ENCODE results near the gene THADA.
"Not testable (repeated sequence)": the region's sequence is repeated elsewhere in the genome, so short reads cannot be mapped to it uniquely, and the experiment has no call there.

THADA gene

DNA sequence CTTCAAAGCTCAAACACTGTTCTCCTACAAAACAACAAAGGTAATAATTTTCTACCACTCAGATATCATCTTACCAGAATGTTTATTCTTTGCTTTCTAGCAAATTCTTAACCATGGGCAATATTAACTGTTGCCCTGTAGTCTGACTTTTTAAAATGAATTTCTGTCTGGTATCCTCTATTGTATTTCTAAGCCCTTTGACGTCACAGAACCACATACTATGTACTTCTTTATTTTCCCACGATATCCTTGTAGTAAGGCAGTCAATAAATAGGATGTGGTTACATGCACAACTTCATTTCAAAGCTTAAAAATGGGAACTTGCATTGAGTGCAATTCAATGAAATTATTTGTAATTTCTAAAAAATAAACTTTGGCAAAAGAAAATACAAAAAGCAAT is 58.7 kb downstream of the THADA start:
- Histone ChIP-seq H3K9me3 (no peaks in the 10 kb centered on the region), H3K4me3 (ENCODE audit: low read depth in 1 of 2, low read length in 1 of 2) (no peak overlapping the region), H3K4me1 (ENCODE audit: control insufficient read depth in 1 of 2, insufficient read depth in 1 of 2, low read depth in 1 of 2, low read length in 1 of 2) (peaks cover 51 to 55% of the 10 kb centered on the region in 2 experiments), H3K27me3 (no peaks in the 10 kb centered on the region), H3K27ac (peak overlapping the region; percentile 77), H3K36me3 (no peaks in the 10 kb centered on the region)
- TF ChIP-seq, protein P1, sequence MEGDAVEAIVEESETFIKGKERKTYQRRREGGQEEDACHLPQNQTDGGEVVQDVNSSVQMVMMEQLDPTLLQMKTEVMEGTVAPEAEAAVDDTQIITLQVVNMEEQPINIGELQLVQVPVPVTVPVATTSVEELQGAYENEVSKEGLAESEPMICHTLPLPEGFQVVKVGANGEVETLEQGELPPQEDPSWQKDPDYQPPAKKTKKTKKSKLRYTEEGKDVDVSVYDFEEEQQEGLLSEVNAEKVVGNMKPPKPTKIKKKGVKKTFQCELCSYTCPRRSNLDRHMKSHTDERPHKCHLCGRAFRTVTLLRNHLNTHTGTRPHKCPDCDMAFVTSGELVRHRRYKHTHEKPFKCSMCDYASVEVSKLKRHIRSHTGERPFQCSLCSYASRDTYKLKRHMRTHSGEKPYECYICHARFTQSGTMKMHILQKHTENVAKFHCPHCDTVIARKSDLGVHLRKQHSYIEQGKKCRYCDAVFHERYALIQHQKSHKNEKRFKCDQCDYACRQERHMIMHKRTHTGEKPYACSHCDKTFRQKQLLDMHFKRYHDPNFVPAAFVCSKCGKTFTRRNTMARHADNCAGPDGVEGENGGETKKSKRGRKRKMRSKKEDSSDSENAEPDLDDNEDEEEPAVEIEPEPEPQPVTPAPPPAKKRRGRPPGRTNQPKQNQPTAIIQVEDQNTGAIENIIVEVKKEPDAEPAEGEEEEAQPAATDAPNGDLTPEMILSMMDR (IDR thresholded peaks at IDR 0.05), result no peak

DNA sequence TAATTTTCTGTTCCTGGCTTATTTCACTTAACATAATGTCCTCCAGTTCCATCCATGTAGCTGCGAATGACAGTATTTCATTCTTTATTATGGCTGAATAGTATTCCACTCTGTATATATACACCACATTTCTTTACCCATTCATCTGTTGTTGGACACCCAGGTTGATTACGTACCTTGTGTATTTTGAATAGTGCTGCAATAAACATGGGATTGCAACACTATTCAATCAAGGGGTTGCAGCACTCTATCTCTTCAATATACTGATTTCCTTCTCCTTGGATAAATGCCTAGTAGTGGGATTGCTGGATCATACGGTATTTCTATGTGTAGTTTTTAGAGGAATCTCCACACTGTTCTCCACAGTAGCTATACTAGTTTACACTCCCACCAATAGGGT is 61.3 kb downstream of the THADA start:
- TF ChIP-seq, protein P1 (IDR thresholded peaks at IDR 0.05), result no peak
- peaks cover 29 to 32% of the 10 kb centered on the region in 2 experiments for H3K4me1 ChIP-seq (ENCODE audit: control insufficient read depth in 1 of 2, insufficient read depth in 1 of 2, low read depth in 1 of 2, low read length in 1 of 2)
- H3K27ac ChIP-seq, result no peak overlapping the region
- no peaks in the 10 kb centered on the region for H3K27me3 ChIP-seq
- H3K4me3 ChIP-seq (ENCODE audit: low read depth in 1 of 2, low read length in 1 of 2), result no peak overlapping the region
- no peaks in the 10 kb centered on the region for H3K9me3 ChIP-seq
- no peaks in the 10 kb centered on the region for H3K36me3 ChIP-seq

DNA sequence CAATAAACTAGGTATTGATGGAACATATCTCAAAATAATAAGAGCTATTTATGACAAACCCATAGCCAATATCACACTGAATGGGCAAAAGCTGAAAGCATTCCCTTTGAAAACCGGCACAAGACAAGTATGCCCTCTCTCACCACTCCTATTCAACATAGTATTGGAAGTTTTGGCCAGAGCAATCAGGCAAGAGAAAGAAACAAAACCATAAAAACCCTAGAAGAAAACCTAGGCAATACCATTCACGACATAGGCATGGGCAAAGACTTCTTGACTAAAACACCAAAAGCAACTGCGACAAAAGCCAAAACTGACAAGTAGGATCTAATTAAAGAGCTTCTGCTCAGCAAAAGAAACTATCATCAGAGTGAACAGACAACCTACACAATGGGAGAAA is 63.3 kb downstream of the THADA start:
- H3K27ac ChIP-seq; H3K36me3 ChIP-seq; H3K4me3 ChIP-seq (ENCODE audit: low read depth in 1 of 2, low read length in 1 of 2); H3K27me3 ChIP-seq; H3K9me3 ChIP-seq: not testable (repeated sequence)
- H3K4me1 ChIP-seq (ENCODE audit: control insufficient read depth in 1 of 2, insufficient read depth in 1 of 2, low read depth in 1 of 2, low read length in 1 of 2), result peaks cover 9 to 12% of the 10 kb centered on the region in 2 experiments

DNA sequence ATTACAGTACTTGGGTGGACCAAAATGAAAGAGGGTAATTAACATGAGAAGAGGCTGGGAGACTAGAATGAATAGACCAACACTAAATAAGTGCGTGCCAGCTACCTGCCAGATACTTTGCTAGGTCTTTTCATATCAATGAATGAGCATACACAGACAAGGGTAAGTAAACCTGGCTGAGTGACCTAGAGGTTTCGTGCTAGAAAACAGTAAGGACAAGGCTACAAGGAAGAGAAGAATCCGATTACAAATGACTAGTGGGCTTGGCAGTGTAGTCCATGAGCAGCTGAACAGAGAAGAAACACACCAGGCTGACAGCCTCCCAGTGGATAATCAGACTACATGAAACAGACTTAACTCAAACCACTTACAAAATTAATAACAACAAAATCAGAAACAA is 64.6 kb downstream of the THADA start:
- no peaks in the 10 kb centered on the region for H3K36me3 ChIP-seq
- no peaks in the 10 kb centered on the region for H3K9me3 ChIP-seq
- no peak overlapping the region for H3K27ac ChIP-seq
- no peak overlapping the region for H3K4me3 ChIP-seq (ENCODE audit: low read depth in 1 of 2, low read length in 1 of 2)
- H3K27me3 ChIP-seq, result no peaks in the 10 kb centered on the region
- H3K4me1 ChIP-seq (ENCODE audit: control insufficient read depth in 1 of 2, insufficient read depth in 1 of 2, low read depth in 1 of 2, low read length in 1 of 2), result no peaks in the 10 kb centered on the region
- TF ChIP-seq, protein P1 (IDR thresholded peaks at IDR 0.05), result no peak

DNA sequence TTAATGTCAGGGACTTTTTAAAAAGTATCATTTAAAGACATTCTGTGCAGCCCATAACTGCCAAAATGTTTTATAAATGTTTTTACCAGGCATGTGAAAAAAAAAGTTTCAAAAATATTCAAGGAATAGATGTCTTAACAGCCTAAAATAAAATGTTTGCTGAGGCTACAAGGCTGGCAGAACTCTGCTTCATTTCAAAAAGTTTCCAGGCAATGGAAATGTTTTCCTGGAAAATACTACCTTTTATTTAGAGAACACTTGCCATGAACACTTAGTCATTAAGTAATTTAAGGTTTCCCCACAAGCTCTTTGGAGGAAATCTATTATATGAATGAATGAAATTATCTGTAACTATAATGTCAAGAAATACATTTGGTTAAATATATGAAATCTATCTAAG is 68.8 kb downstream of the THADA start:
- Histone ChIP-seq H3K27me3 (no peaks in the 10 kb centered on the region), H3K9me3 (no peaks in the 10 kb centered on the region), H3K4me3 (ENCODE audit: low read depth in 1 of 2, low read length in 1 of 2) (no peak overlapping the region), H3K4me1 (ENCODE audit: control insufficient read depth in 1 of 2, insufficient read depth in 1 of 2, low read depth in 1 of 2, low read length in 1 of 2) (no peaks in the 10 kb centered on the region), H3K36me3 (peaks cover 5% of the 10 kb centered on the region), H3K27ac (no peak overlapping the region)
- TF ChIP-seq, protein P1 (IDR thresholded peaks at IDR 0.05), result no peak

DNA sequence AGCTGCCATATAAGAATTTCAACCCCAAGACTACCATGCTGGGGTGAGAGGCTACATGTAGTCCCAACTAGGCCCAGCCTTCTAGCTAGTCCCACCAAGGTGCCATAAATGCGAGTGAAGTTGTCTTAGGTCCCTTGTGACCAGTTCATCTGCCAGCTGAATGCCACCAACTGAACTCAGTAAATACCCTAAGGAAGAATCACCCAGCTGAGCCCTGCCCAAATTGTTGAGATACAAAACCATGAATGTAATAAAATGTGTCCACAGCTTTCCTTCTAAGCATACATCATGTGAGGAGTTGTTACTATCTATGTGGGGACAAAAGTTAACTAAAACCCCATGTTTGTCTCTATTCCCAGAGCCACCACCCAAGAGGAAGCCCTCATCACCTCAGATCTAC is 70.3 kb downstream of the THADA start:
- Histone ChIP-seq H3K4me1 (ENCODE audit: control insufficient read depth in 1 of 2, insufficient read depth in 1 of 2, low read depth in 1 of 2, low read length in 1 of 2) (no peaks in the 10 kb centered on the region), H3K27ac (no peak overlapping the region), H3K27me3 (no peaks in the 10 kb centered on the region), H3K9me3 (no peaks in the 10 kb centered on the region), H3K4me3 (ENCODE audit: low read depth in 1 of 2, low read length in 1 of 2) (no peak overlapping the region), H3K36me3 (peaks cover 5% of the 10 kb centered on the region)
- TF ChIP-seq, protein P1 (IDR thresholded peaks at IDR 0.05), result no peak

All from neutrophil (primary cell).